ENCODE results near the gene EIF3I.

DNA sequence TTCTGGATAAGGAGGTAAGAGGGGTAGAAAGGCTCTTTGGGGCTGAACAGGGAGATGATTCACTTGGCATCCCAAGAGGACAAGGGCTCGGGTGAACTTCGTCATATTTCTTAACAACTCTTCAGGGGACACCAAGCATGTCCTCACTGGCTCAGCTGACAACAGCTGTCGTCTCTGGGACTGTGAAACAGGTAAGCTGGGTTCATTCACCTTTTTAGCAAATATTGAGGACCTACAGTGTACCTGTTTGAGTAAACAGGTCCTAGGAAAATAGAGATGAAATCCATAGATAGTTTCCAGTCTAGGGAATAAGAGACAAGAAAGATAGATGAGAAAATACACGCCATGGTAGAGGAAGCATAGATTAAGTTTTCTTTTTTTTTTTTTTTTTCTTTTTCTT lies 2.1 kb downstream of the EIF3I start:
- TF ChIP-seq CREB1 (CRISPR knock-in tag; IDR thresholded peaks at IDR 0.05; ENCODE audit: low read depth): no peak
- TF ChIP-seq, protein P1, sequence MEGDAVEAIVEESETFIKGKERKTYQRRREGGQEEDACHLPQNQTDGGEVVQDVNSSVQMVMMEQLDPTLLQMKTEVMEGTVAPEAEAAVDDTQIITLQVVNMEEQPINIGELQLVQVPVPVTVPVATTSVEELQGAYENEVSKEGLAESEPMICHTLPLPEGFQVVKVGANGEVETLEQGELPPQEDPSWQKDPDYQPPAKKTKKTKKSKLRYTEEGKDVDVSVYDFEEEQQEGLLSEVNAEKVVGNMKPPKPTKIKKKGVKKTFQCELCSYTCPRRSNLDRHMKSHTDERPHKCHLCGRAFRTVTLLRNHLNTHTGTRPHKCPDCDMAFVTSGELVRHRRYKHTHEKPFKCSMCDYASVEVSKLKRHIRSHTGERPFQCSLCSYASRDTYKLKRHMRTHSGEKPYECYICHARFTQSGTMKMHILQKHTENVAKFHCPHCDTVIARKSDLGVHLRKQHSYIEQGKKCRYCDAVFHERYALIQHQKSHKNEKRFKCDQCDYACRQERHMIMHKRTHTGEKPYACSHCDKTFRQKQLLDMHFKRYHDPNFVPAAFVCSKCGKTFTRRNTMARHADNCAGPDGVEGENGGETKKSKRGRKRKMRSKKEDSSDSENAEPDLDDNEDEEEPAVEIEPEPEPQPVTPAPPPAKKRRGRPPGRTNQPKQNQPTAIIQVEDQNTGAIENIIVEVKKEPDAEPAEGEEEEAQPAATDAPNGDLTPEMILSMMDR (conservative IDR thresholded peaks at IDR 0.05; ENCODE audit: low read depth in 2 of 2): no peak
- TF ChIP-seq EZH2phosphoT487 (IDR thresholded peaks at IDR 0.05; ENCODE audit: unreplicated experiment): no peak
- no peak for TF ChIP-seq EZH2 (IDR thresholded peaks at IDR 0.05; ENCODE audit: low read depth, unreplicated experiment)
- TF ChIP-seq POLR2AphosphoS5 (IDR thresholded peaks at IDR 0.05; ENCODE audit: low read depth): no peak
- no peak for TF ChIP-seq JUNB (IDR thresholded peaks at IDR 0.05; ENCODE audit: unreplicated experiment)
- TF ChIP-seq, protein P2, sequence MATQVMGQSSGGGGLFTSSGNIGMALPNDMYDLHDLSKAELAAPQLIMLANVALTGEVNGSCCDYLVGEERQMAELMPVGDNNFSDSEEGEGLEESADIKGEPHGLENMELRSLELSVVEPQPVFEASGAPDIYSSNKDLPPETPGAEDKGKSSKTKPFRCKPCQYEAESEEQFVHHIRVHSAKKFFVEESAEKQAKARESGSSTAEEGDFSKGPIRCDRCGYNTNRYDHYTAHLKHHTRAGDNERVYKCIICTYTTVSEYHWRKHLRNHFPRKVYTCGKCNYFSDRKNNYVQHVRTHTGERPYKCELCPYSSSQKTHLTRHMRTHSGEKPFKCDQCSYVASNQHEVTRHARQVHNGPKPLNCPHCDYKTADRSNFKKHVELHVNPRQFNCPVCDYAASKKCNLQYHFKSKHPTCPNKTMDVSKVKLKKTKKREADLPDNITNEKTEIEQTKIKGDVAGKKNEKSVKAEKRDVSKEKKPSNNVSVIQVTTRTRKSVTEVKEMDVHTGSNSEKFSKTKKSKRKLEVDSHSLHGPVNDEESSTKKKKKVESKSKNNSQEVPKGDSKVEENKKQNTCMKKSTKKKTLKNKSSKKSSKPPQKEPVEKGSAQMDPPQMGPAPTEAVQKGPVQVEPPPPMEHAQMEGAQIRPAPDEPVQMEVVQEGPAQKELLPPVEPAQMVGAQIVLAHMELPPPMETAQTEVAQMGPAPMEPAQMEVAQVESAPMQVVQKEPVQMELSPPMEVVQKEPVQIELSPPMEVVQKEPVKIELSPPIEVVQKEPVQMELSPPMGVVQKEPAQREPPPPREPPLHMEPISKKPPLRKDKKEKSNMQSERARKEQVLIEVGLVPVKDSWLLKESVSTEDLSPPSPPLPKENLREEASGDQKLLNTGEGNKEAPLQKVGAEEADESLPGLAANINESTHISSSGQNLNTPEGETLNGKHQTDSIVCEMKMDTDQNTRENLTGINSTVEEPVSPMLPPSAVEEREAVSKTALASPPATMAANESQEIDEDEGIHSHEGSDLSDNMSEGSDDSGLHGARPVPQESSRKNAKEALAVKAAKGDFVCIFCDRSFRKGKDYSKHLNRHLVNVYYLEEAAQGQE (IDR thresholded peaks at IDR 0.05; ENCODE audit: unreplicated experiment): no peak
- TF ChIP-seq, protein P3, sequence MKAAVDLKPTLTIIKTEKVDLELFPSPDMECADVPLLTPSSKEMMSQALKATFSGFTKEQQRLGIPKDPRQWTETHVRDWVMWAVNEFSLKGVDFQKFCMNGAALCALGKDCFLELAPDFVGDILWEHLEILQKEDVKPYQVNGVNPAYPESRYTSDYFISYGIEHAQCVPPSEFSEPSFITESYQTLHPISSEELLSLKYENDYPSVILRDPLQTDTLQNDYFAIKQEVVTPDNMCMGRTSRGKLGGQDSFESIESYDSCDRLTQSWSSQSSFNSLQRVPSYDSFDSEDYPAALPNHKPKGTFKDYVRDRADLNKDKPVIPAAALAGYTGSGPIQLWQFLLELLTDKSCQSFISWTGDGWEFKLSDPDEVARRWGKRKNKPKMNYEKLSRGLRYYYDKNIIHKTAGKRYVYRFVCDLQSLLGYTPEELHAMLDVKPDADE (IDR thresholded peaks at IDR 0.05): no peak
- TF ChIP-seq NANOG (IDR thresholded peaks at IDR 0.05; ENCODE audit: borderline replicate concordance): no peak

Measured in GM23338 (cell line).